ENCODE measurements around the gene ZNF609.

Gene ZNF609

DNA sequence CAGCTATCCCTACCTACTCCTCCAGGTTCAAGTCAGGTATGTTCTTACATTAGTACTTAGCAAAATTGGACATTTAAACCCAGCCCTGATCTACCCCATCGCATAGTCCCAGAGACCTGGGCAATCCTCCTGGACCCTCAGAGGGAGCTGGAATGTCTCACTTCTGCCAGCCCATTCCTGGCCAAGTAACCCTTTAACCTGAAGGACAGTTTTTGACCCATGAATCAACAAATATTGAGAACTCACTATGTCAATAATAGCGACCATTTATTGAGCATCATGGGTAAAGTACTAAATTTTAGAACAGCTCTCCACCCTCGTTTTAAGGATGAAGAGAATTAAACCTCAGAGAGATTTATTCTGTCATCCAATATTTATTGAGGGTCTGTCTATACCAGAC lies 244.6 kb downstream of the ZNF609 start:
- TF ChIP-seq GATA2 (IDR thresholded peaks at IDR 0.05; ENCODE audit: low read depth, low read length), result no peak
- no peak for TF ChIP-seq GATA3 (IDR thresholded peaks at IDR 0.05; ENCODE audit: low read depth, low read length)

DNA sequence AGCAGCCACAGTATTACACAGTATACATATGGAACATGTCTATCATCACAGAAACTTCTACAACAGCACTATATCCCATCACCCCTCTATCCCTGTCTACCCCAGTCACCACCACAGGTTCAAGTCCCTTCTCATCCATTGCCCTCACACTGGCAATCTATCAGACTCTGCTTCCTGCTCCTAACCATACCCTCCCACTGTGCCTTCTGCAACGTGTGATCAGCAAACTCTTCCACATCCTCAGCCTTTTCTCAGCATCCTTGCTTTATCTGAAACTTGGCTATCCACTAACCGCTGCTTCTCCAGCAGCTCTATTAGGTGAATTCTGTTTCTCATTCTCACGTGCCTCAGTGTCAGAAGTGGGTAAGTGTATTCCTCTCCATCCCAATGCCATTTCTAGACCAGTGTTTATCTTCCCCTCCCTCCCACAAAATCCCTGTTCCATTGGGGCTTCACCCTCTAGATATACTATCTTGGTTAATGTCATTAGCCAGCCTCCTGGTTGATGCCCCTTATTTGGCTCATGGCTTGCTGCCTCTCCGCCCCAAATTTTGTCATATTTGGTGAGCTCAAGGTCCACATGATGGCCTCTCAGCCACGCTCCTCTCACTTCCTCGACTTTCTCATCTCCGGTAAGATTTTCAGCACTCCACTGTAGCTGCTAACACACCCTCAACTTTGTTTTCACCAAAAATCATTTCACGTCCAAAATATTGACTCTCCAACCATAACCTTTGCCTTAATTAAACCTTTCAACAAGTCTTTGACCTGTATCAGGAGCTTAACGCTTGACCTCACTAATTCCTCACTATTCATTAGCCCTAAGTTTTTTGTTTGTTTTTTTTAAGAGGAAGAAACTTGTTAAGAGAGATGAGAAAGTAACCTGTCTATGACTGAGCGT lies 245.9 kb downstream of the ZNF609 start:
- TF ChIP-seq GATA2 (IDR thresholded peaks at IDR 0.05; ENCODE audit: low read depth, low read length), result no peak
- no peak for TF ChIP-seq GATA3 (IDR thresholded peaks at IDR 0.05; ENCODE audit: low read depth, low read length)

DNA sequence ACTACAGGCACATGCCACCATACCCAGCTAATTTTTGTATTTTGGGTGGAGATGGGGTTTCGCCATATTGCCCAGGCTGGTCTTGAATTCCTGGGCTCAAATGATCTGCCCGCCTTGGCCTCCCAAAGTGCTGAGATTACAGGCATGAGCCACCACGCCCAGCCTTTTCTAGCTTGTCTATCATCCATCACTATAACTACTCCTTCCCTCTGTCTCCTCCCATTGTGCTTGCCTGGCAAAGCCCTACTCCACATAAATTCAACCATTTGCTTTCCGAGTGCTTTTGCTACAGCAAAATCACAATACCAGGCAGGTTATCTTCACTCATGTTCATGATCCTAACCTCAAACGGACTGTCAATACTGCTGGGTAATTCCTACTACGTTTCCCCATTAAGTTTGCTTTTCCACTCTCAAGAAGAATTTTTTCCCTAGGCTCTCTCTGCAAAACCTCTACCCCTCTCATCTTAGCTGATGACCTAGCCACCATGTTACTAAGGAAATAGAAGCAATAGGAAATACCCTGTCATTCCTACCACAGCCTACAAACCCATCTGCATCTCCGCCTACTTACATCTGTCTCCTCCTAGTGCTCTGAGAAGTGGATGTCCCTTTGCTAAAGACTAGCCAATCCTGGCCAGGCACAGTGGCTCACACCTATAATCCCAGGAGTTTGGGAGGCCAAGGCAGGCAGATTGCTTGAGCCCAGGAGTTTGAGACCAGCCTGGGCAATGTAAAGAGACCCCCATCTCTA lies 250.5 kb downstream of the ZNF609 start:
- TF ChIP-seq GATA2 (IDR thresholded peaks at IDR 0.05; ENCODE audit: low read depth, low read length) (no peak), GATA3 (IDR thresholded peaks at IDR 0.05; ENCODE audit: low read depth, low read length) (no peak)

DNA sequence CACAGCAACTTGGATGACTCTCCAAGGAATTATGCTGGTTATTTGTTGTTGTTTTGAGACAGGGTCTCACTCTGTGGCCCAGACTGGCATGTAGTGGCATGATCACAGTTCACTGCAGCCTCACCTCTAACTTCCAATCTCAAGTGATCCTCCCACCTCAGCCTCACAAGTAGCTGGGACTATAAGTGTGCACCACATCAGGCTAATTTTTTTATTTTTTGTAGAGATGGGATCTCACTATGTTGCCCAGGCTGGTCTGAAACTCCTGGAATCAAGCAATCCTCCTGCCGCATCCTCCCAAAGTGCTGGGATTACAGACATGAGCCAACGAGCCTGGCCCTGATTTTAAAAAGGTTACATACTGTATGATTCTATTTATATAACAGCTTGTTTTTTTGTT lies 252.0 kb downstream of the ZNF609 start:
- TF ChIP-seq GATA3 (IDR thresholded peaks at IDR 0.05; ENCODE audit: low read depth, low read length) (no peak), GATA2 (IDR thresholded peaks at IDR 0.05; ENCODE audit: low read depth, low read length) (no peak)

DNA sequence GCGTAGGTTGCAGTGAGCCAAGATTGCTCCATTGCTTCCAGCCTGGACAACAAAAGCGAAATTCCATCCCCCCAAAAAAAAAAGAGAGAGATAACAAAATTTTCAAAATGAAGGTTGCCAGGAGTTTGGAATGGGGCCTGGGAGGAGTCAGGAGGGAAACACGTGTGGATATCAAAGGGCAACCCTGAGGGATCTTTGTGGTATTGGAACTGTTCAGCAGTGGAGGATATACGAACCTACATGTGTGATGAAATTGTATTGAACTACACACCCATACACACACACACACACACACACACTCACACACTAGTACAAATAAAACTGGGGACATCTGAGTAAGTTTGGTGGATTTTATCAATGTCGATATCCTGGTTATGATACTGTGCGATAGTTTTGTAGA lies 253.2 kb downstream of the ZNF609 start:
- no peak for TF ChIP-seq GATA2 (IDR thresholded peaks at IDR 0.05; ENCODE audit: low read depth, low read length)
- TF ChIP-seq GATA3 (IDR thresholded peaks at IDR 0.05; ENCODE audit: low read depth, low read length), result no peak

DNA sequence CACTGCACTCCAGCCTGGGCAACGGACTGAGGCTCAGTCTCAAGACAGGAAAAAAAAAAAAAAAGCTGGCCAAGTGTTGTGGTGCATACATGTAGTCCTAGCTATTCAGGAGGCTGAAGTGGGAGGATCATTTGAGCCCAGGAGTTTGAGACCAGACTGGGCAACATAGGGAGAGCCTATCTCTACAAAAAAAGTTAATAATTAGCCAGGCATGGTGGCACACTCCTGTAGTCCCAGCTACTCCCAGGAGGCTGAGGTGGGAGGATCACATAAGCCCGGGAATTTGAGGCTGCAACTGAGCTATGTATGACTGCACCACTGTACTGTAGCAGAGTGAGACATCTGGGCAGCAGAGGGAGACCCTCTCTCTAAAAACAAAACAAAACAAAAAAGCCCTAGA lies 256.1 kb downstream of the ZNF609 start:
- TF ChIP-seq GATA3 (IDR thresholded peaks at IDR 0.05; ENCODE audit: low read depth, low read length), result no peak
- no peak for TF ChIP-seq GATA2 (IDR thresholded peaks at IDR 0.05; ENCODE audit: low read depth, low read length)

DNA sequence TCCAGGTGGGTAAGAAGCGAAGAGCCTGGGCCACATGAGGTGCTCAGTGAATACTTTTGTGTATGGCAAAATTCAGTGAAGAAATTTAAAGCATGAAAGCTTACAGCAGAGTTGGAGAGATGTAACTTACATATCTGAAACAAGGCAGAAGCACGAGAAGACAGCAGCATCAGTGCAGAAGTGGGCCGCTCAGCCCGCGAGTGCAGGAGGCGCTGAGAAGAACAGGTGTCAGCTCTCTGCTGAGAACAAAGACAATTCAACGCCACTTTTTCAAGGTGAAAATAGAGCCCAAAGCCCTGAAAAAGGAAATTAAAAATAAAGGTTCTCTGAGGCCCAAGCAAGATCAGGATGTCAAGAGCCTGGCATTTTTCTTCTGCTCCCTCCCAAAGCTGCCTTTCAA lies 256.8 kb downstream of the ZNF609 start:
- no peak for TF ChIP-seq GATA2 (IDR thresholded peaks at IDR 0.05; ENCODE audit: low read depth, low read length)
- no peak for TF ChIP-seq GATA3 (IDR thresholded peaks at IDR 0.05; ENCODE audit: low read depth, low read length)

DNA sequence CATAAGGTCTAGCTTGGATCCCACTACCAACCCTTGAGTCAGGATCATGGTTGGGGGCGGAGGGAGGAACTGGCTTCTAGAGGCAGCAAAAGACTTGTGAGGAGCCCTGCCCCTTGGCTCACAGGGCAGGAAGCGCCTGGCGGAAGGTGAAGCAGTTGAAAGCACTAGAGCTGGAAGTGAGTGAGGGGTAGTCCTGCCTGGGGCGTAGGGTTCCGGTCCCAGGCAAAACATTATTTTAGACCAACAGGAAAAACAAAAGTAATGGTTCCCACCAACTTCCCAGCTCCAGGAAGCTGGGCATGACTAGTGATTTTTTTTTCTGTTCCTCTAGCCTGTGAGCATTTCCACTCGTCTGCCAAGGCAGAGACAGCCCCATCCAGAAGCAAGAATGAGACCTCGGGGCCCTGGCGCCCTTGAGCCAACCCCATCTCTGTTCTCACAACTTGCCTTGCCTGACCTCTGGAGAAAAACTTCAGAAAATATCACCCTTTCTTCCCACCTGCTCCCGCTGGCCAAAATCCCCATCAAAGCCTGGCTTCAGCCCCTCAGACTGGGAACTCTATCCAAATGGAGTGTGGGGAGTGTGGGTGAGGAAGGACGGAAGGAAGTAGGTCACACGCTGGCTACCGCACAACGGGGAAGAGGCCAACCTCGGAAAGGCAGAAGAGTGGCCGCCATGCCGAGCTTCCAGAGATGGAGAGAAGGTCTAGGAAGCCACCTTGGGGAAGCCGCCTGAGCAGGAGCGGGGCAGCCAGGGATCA lies 257.5 kb downstream of the ZNF609 start:
- TF ChIP-seq GATA3 (IDR thresholded peaks at IDR 0.05; ENCODE audit: low read depth, low read length) (no peak), GATA2 (IDR thresholded peaks at IDR 0.05; ENCODE audit: low read depth, low read length) (no peak)

DNA sequence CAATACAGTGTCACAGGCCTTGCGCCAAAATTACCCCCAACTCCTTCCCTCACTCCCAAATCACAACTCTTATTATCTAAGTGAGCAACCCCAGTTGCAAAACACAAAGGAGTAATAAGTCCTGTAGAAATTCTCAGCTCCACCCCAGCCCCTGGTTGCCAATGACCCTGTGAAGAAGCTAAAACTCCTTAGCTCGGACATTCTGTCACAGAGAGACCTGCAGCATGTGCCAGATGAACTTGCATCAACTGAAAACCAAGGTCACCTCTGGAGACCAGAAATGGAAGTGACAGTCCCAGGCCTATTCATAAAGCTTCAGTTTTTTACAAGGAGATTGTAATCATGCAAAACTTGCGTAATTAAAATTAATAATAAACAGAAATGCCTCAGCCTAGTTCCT lies 259.8 kb downstream of the ZNF609 start:
- TF ChIP-seq GATA3 (IDR thresholded peaks at IDR 0.05; ENCODE audit: low read depth, low read length), result no peak
- no peak for TF ChIP-seq GATA2 (IDR thresholded peaks at IDR 0.05; ENCODE audit: low read depth, low read length)

DNA sequence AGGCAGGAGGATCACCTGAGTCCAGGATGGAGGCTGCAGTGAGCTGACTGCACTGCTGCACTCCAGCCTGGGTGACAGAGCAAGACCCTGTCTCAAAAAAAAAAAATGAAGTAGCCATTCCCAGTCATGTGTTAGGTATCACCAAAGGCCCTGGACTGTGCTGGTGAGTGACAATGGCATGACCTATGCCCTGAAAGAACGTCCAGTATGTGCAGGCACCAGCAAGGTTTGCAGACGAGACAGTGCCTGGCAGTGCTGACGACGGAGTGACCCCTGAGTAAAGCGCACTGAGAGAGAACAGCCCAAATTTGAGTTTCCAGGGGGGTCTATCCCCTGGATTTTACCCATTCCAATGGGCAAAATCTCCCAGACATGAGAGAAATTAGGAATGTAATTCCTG lies 269.8 kb downstream of the ZNF609 start:
- TF ChIP-seq GATA3 (IDR thresholded peaks at IDR 0.05; ENCODE audit: low read depth, low read length), result no peak
- no peak for TF ChIP-seq GATA2 (IDR thresholded peaks at IDR 0.05; ENCODE audit: low read depth, low read length)

DNA sequence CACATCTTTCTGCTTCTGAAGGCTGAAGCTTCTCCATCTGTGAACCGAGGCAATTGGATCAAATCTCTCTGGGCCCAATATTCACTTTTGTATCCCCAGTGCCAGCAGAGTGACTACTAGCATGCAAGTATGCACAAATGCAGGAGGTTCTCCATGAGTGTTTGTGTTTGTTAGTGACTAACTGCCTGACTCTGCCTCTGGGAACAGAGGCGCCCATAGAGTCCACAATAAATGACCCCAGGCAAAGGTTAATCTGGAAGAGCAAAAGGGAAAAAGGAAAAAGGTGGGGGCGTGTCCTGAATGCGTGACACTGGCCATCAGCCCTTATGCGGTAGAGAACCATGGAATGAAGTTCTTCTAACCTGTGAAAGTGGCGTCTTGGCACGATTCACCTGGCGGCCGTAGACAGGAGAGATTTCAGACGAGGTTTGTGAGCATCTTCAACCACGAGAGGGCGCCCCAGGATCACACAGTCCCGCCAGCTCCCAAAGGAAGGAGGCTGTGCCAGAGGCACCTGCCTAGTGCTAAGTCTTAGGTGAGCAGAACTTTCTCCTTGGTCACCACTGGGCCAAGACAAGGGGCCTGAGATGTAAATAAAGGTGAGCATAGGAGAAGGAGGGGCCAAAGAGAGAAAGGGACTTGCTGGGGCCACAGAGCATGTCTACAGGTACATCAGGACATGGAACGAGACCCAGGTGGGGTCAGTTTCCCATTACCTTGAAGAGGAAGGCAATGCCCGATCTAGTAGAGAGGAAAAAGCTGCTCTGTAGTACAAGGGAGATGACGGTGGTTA lies 270.8 kb downstream of the ZNF609 start:
- no peak for TF ChIP-seq GATA2 (IDR thresholded peaks at IDR 0.05; ENCODE audit: low read depth, low read length)
- no peak for TF ChIP-seq GATA3 (IDR thresholded peaks at IDR 0.05; ENCODE audit: low read depth, low read length)

DNA sequence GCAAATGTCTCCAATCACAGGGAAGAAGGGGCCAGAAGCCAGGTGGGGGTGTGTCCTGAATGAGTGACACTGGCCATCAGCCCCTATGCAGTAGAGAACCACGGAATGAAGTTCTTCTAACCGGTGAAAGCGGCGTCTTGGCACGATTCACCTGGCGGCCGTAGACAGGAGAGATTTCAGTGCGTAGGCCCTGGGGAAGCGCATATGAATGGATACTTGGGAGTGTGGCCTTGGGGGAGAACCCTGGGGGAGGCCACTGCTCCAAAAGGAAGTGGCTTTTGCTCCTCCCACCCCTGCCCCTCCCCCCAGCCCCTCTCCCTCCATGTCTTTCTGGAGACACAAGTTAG lies 271.4 kb downstream of the ZNF609 start:
- TF ChIP-seq GATA2 (IDR thresholded peaks at IDR 0.05; ENCODE audit: low read depth, low read length) (no peak), GATA3 (IDR thresholded peaks at IDR 0.05; ENCODE audit: low read depth, low read length) (no peak)

DNA sequence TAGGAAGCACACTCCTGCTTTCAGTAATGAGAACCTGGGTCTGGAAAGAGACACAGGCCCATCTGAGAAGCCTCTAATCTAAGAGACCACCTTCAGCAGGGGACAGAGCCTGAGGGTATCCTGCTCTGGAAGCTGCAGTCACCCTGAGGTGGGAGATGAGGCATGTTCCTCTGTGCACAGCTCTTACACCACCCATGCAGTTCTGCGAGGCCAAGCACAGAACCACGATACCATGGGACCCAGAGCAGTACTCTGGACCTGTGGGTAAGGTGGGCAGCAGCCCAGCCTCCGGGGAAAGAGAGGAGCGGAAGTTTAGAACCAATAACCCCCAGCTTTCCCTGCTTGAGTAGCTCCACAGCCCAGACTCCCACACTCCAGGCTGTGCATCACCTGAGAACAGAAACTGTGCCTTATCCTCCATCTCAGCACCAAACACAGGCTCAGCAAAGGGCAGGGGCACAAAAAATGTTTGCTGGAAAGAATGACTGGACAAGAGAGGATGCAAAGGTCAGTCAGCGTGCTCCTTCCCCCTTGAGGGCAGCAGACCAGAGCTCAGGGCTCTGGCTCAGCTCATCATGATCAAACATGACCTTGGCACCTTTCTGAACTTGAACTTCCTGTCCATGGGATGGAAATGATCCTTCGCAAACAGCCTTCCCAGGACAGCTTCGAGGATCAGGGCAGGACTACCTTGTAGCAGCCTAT lies 271.9 kb downstream of the ZNF609 start:
- no peak for TF ChIP-seq GATA2 (IDR thresholded peaks at IDR 0.05; ENCODE audit: low read depth, low read length)
- TF ChIP-seq GATA3 (IDR thresholded peaks at IDR 0.05; ENCODE audit: low read depth, low read length), result no peak
